ENCODE results near the gene RNASE7.

Gene RNASE7

GRCh38 chr14:21069388-21070082 lies 27.4 kb downstream of the RNASE7 start:
- CTCF ChIA-PET, result interaction anchor here (1.4 to 6.6 kb wide), 17 partner anchors 11 to 99 kb away, joined by 3 to 130 read pairs (median 19); partner anchors contain the start of genes RNASE8, TMEM253 and ZNF219
- no peak for DNase-seq (ENCODE audit: extremely low spot score)
- POLR2A ChIA-PET, result no interaction called here
- no peak for TF ChIP-seq CTCF (IDR thresholded peaks at IDR 0.05; ENCODE audit: control extremely low read depth, extremely low read depth, low read depth, missing control alignments)

GRCh38 chr14:21070083-21070609 lies 28.0 kb downstream of the RNASE7 start, which contains the start of gene ARHGEF40:
Gene ARHGEF40, plus strand, starts transcription at chr14:21070304. Its CDS starts 93 bp downstream, at chr14:21070397.
- no peak for TF ChIP-seq CTCF (IDR thresholded peaks at IDR 0.05; ENCODE audit: control extremely low read depth, extremely low read depth, low read depth, missing control alignments)
- peak; percentile 48 for DNase-seq (ENCODE audit: extremely low spot score)
- CTCF ChIA-PET, result interaction anchor here (1.0 to 6.6 kb wide), 16 partner anchors 12 to 438 kb away, joined by 3 to 80 read pairs (median 8); partner anchors contain the start of genes TMEM253 and ZNF219
- POLR2A ChIA-PET, result interaction anchor here (1.2 kb wide), 1 partner anchor 31 kb away, joined by 4 read pairs; the partner anchor contains the start of gene TMEM253

- ChIA-PET POLR2A (interaction anchor here (1.2 kb wide), 1 partner anchor 31 kb away, joined by 4 read pairs; the partner anchor contains the start of gene TMEM253), CTCF (interaction anchor here (1.0 to 6.6 kb wide), 19 partner anchors 8 to 438 kb away, joined by 3 to 80 read pairs (median 6); partner anchors contain the start of genes TMEM253 and ZNF219)
- peak; percentile 50 for DNase-seq (ENCODE audit: extremely low spot score)
- TF ChIP-seq CTCF (IDR thresholded peaks at IDR 0.05; ENCODE audit: control extremely low read depth, extremely low read depth, low read depth, missing control alignments), result no peak
These were observed 28.6 kb downstream of the RNASE7 start for GRCh38 chr14:21070610-21071224.

GRCh38 chr14:21071225-21072030 lies 29.3 kb downstream of the RNASE7 start:
- DNase-seq (ENCODE audit: extremely low spot score), result peak; percentile 88
- POLR2A ChIA-PET, result interaction anchor here (1.2 kb wide), 1 partner anchor 30 kb away, joined by 4 read pairs; the partner anchor contains the start of gene TMEM253
- no peak for TF ChIP-seq CTCF (IDR thresholded peaks at IDR 0.05; ENCODE audit: control extremely low read depth, extremely low read depth, low read depth, missing control alignments)
- CTCF ChIA-PET, result interaction anchor here (0.8 to 6.6 kb wide), 19 partner anchors 9 to 439 kb away, joined by 3 to 80 read pairs (median 6); partner anchors contain the start of genes TMEM253 and ZNF219

- ChIA-PET CTCF (interaction anchor here (0.8 to 6.6 kb wide), 14 partner anchors 10 to 101 kb away, joined by 3 to 80 read pairs (median 11); partner anchors contain the start of genes TMEM253 and ZNF219), POLR2A (no interaction called here)
- no peak for TF ChIP-seq CTCF (IDR thresholded peaks at IDR 0.05; ENCODE audit: control extremely low read depth, extremely low read depth, low read depth, missing control alignments)
- DNase-seq (ENCODE audit: extremely low spot score), result no peak
These were observed 29.9 kb downstream of the RNASE7 start for GRCh38 chr14:21072031-21072473.
